Measurements from ENCODE around the gene RTKN.
"Not testable (repeated sequence)": the region's sequence is repeated elsewhere in the genome, so short reads cannot be mapped to it uniquely, and the experiment has no call there.

RTKN gene

DNA sequence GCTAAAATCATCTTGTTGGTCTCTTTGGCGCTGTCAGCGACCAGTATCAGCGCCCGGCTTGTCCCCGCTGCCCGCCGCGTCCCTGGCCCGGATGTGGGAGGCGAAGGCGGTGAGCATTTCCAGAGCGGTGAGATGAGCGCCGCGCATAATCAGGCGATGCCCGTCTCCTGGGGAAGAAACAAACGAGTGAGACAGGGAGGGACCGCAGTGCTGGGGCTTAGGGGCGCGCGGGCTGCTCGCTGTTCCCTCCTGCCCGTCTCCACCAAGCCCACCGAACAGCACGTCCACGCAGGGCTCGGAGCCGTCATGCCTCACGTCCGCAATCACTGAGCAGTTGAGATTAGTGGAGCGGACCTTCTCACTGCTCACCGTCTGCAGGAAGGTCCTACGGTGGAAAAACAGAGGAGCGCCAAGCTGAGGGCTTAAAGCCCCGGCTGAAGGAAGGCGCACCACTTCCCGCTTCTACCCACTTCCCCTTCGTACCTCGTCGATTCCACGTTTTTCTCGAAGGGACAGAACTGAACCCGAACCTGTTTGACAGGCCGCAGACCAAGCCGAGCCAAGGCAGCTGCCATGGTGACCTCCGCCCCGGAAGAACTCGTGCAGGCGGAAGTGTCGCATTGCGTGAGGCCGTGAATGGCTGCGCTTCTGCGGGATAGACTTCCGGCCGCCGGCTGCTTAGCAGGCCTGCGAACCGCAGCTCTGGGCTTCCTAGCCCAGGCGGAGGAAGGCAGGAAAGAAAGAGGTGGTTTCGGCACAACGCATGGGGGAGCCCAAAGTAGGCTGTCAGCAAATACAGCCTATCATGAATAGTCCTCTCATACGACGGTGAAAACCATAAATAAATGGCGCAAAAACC is 30.6 kb upstream of the RTKN start, which contains the start of gene MRPL53:
MRPL53 (minus strand) TSS at position 595 of the 859 bp plus-strand sequence; CDS start at position 575, 20 bp downstream.
- DNase-seq: peak; percentile 96
- TF ChIP-seq POLR2A (IDR thresholded peaks at IDR 0.05; ENCODE audit: low read length): peak; percentile 99
- TF ChIP-seq GATA1 (IDR thresholded peaks at IDR 0.05; ENCODE audit: low read depth, low read length): no peak

DNA sequence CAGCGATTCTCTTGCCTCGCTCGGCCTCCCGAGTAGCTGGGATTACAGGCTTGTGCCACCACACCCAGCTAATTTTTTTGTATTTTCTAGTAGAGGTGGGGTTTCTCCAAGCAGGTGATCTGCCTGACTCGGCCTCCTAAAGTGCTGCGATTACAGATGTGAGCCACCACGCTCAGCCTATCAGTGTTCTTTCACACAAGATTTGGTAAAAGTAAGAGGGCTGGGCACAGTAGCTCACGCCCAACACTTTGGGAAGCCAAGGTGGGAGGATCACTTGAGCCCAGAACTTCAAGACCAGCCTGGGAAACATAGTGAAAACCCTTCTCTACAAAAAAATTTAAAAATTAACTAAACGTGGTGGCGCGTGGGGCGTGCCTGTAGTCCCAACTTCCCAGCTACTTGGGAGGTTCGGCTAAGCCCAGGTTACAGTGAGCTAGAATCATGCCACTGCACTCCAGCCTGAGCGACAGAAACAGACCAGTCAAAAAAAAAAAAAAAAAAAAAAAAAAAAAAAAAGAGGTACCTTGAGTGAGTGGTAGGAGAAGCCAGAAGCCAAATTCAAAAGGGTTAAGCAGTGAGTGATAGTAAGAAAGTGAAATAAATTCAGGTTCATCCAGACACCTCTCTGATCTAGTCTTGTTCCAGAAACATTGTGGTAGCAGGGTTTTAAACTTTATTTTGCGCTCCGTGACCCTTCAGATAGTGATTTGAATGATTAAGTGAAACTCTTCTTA is 29.8 kb upstream of the RTKN start:
- no peak for DNase-seq
- TF ChIP-seq GATA1 (IDR thresholded peaks at IDR 0.05; ENCODE audit: low read depth, low read length): no peak
- TF ChIP-seq POLR2A (IDR thresholded peaks at IDR 0.05; ENCODE audit: low read length): no peak

- not testable (repeated sequence) for DNase-seq
Observed at GRCh38 chr2:74470742-74471141, 29.0 kb upstream of the RTKN start.

GRCh38 chr2:74464406-74464805 is 22.7 kb upstream of the RTKN start:
- no peak for DNase-seq
- TF ChIP-seq GATA1 (IDR thresholded peaks at IDR 0.05; ENCODE audit: low read depth, low read length) (no peak), POLR2A (IDR thresholded peaks at IDR 0.05; ENCODE audit: low read length) (no peak)

DNA sequence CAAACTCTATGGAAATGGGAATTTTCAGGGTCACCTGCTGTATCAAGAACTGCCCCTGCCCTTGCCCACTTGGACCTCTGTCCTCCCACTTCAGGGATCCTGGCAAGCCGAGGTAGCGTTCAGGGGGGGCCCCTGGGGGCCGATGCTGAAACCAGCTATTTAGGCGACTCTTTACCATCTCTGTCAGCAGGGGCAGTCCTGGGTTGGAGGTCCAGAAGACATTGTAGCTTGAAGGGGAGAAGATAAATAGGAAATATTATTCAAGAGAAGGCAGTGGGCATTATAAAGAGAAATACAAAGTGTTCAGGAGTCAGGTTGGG is 21.0 kb upstream of the RTKN start:
- DNase-seq: no peak
- no peak for TF ChIP-seq POLR2A (IDR thresholded peaks at IDR 0.05; ENCODE audit: low read length)
- no peak for TF ChIP-seq GATA1 (IDR thresholded peaks at IDR 0.05; ENCODE audit: low read depth, low read length)

GRCh38 chr2:74462054-74462785 is 20.5 kb upstream of the RTKN start:
- TF ChIP-seq POLR2A (IDR thresholded peaks at IDR 0.05; ENCODE audit: low read length) (no peak), GATA1 (IDR thresholded peaks at IDR 0.05; ENCODE audit: low read depth, low read length) (no peak)
- no peak for DNase-seq

- TF ChIP-seq GATA1 (IDR thresholded peaks at IDR 0.05; ENCODE audit: low read depth, low read length) (no peak), POLR2A (IDR thresholded peaks at IDR 0.05; ENCODE audit: low read length) (no peak)
Observed at GRCh38 chr2:74461187-74462053, 19.7 kb upstream of the RTKN start.

GRCh38 chr2:74460187-74460586 is 18.4 kb upstream of the RTKN start:
- not testable (repeated sequence) for DNase-seq

More at GRCh38 chr2:74461187-74462053, 19.7 kb upstream of the RTKN start:
- no peak for DNase-seq

DNA sequence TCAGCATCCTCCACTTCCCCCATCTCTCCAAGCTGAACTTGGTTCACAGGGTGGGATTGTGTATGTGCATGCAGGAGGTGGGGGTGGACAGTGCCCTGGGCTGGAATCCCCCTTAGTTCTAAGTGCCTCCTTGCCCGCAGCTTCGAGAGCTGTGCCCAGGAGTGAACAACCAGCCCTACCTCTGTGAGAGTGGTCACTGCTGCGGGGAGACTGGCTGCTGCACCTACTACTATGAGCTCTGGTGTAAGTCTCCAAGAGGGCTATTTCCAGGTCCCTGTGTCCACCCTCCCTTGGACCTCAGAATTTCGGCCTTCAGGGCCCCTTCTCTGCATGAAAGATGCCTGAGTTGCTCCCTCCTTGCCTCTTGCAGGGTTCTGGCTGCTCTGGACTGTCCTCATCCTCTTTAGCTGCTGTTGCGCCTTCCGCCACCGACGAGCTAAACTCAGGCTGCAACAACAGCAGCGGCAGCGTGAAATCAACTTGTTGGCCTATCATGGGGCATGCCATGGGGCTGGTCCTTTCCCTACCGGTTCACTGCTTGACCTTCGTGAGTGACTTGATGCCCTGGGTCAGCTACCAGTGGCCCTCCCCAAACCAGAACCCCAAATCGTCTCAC is 17.9 kb upstream of the RTKN start:
- not testable (repeated sequence) for DNase-seq

- no peak for DNase-seq
- TF ChIP-seq GATA1 (IDR thresholded peaks at IDR 0.05; ENCODE audit: low read depth, low read length): no peak
- TF ChIP-seq POLR2A (IDR thresholded peaks at IDR 0.05; ENCODE audit: low read length): no peak
Observed at GRCh38 chr2:74458938-74459363, 17.2 kb upstream of the RTKN start.

DNA sequence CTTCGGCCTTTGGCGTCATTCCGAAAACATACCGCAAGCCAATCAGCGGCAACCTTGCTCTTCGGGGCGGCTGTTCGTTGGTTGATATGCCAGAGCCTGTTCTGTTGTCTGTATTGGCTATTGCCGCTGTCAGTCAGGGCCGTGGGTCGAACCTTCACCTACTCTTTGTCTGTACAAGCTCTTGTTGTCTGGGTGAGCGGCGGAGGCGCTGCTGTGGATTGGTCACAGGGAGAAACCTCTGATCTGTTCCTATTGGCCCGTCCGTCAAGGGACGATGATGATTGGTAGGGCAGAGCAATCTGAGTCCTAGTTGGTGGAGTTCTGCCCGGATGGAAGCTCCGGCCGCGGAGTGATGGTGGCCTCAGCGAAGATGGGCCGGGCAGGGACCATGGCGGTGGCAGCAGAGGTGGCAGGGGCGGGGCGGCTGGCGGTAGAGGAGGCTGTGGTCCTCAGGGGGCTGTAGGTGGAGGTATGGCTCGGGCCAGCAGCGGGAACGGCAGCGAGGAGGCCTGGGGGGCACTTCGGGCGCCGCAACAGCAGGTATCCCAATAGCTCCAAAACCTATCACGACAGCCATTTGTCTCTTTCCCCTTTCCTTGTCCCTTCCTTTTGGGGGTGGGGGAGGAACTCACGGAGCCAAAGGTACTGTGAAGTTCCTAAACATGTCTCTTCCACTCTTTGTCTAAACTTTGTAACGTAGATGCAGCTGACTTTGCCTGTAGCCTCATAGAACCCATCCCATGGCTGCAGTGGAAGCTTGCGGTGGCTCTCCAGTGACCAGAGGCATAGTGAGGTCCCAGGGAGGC is 16.6 kb upstream of the RTKN start, which contains the start of gene WBP1:
WBP1 (plus strand) TSS at position 307 of the 806 bp plus-strand sequence; CDS start at position 472, 165 bp downstream.
- DNase-seq: peak; percentile 99 to 100
- TF ChIP-seq POLR2A (IDR thresholded peaks at IDR 0.05; ENCODE audit: low read length): peak; percentile 88
- TF ChIP-seq GATA1 (IDR thresholded peaks at IDR 0.05; ENCODE audit: low read depth, low read length): no peak

DNA sequence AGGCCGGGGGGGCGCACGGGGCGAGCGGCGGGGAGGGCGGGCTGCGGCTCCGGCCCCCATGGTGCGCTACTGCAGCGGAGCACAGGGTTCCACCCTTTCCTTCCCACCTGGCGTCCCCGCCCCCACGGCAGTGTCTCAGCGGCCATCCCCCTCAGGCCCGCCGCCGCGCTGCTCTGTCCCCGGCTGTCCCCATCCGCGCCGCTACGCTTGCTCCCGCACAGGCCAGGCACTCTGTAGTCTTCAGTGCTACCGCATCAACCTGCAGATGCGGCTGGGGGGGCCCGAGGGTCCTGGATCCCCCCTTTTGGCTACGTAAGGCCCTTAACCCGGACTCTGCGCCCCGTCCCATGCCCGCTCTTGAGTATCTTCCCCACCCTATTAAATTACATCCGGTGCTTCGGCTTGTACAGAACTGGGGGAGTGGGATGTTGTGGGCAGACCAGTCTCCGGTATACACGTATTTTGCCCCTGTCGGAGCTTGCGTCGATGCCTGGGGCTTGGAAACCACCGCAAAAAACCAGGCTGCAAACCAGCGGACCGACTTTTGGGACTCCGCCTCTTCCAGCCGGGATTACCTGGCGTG is 15.9 kb upstream of the RTKN start:
- no peak for TF ChIP-seq GATA1 (IDR thresholded peaks at IDR 0.05; ENCODE audit: low read depth, low read length)
- TF ChIP-seq POLR2A (IDR thresholded peaks at IDR 0.05; ENCODE audit: low read length): no peak
- peak; percentile 81 to 83 for DNase-seq
